NCI-H69 (cell line): ENCODE data around the gene SLC12A4.
"Not testable (repeated sequence)": the region's sequence is repeated elsewhere in the genome, so short reads cannot be mapped to it uniquely, and the experiment has no call there.

Experiments
- DNase-seq: peaks from one replicate; lab custom pipeline; 2025; lab: John Stamatoyannopoulos, UW

The SLC12A4 gene

DNA sequence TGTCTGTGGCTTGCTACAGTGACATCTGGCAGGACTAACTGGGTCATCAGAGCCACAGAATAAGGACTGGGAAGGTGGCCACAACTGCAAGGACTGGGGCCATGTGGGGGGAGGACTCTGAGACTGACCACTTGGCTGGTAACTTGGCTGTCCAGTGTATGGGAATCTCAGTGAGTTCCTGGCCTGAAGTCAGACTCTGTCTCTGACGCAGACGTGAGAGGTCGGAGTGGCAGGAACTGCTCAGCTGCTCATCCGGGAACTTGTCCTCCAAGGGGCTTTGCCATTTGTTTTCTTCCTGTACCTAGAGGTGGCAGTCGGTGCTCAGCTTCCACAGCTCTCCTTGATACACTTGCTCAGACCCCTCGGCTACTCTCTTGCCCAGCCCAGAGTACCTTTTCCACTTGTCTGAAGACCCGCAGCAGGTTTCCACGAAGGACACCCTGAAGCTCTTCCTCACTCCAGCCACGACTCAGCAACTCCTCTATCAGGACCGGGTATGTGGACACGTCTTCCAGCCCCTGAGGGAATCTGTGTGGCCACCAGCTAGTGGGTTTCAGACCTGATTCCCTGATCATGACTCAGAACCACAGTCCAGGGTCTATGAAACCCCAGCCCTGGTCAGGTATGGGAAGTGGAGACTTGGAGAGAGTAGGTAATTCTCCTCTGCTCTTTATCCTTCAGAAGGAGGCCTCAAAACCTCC, 19.2 kb upstream of the SLC12A4 start:
- no peak for DNase-seq

DNA sequence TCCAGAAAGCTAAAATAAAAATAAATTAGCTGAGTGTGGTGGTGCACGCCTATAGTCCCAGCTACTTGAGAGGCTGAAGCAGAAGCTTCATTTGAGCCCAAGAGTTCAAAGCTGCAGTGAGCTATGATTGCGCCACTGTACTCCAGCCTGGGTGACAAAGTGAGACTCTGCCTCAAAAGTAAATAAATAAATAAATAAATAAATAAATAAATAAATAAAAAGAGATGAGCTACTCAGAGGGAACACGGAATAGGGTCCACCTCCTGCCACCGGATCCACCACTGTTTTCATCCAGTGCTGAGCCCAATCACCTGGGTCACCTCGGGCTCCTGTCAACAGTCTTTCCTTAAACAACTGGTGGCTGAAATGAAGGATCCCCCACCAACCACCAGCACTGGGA, 18.5 kb upstream of the SLC12A4 start:
- DNase-seq, result no peak

GRCh38 chr16:67982011-67982696, 13.7 kb upstream of the SLC12A4 start:
- DNase-seq, result no peak

- no peak for DNase-seq
Measured at GRCh38 chr16:67979955-67980678, 11.7 kb upstream of the SLC12A4 start, which contains the start of gene DPEP3. TSS of gene DPEP3 (minus strand) at chr16:67980499. CDS start at chr16:67980380, 119 bp downstream.

- no peak for DNase-seq
Measured at GRCh38 chr16:67977469-67978227, 9.2 kb upstream of the SLC12A4 start.

DNA sequence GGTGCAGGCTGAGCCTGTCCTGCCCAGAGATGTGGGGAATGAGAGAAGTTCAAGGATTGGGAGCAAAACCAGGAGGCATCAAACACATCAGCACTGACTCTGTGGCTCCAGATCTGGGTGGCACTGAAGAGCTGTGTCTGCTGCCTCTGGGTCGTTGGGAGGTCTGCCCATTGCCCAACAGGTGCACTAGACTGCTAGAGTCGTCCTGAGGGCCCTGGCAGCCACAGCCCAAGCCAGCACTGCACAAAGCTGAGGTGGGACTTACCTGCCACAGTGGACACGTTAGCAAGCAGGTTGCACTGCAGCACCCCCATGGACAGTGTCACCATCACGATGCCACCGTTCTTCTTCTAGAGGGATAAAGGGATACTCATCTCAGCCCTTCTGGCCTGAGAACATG, 8.6 kb upstream of the SLC12A4 start:
- no peak for DNase-seq

DNA sequence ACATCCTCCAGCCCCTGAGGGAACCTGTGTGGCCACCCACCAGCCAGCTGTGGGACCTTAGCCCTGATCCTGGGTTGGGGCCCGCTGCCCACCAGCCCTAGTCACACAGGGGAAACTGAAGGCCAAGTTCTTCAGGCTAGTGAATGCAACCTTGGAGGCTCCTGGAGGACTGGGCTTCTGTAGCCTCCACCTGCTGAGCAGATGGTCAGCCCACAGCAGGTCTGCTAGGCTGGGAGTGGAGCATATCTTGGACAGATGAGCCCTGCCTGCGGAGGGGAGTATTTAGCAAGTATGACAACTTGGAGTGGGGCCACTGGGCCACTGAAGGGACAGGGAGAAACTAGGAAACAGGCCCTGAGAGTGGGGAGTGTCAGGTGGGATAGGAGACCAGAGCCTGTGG, 7.8 kb upstream of the SLC12A4 start:
- DNase-seq, result no peak

GRCh38 chr16:67975321-67976105, 7.1 kb upstream of the SLC12A4 start:
- no peak for DNase-seq

GRCh38 chr16:67972285-67972684, 3.8 kb upstream of the SLC12A4 start:
- not testable (repeated sequence) for DNase-seq

DNA sequence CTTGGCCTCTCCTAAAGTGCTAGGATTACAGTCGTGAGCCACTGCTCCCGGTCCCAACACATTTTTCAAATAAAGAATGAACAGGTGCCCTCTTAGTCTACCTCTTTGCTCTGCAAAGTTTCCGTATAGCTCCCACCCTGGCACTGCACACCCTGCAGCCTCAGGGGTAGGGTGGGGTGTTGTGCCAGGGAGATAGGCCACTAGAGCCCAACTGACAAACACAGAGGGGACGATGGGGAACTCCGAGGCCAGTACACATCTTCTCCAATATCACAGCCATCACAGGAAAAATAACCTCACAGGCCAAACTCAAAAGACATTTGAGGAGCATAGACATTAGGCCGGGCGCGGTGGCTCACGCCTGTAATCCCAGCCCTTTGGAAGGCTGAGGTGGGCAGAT, 2.7 kb upstream of the SLC12A4 start:
- no peak for DNase-seq

GRCh38 chr16:67969254-67970039, 1.0 kb upstream of the SLC12A4 start:
- DNase-seq, result no peak

GRCh38 chr16:67967958-67968399, 458 bp downstream of the SLC12A4 start:
- DNase-seq, result peak; percentile 46

GRCh38 chr16:67967183-67967957, 1.1 kb downstream of the SLC12A4 start:
- DNase-seq, result peak; percentile 54

DNA sequence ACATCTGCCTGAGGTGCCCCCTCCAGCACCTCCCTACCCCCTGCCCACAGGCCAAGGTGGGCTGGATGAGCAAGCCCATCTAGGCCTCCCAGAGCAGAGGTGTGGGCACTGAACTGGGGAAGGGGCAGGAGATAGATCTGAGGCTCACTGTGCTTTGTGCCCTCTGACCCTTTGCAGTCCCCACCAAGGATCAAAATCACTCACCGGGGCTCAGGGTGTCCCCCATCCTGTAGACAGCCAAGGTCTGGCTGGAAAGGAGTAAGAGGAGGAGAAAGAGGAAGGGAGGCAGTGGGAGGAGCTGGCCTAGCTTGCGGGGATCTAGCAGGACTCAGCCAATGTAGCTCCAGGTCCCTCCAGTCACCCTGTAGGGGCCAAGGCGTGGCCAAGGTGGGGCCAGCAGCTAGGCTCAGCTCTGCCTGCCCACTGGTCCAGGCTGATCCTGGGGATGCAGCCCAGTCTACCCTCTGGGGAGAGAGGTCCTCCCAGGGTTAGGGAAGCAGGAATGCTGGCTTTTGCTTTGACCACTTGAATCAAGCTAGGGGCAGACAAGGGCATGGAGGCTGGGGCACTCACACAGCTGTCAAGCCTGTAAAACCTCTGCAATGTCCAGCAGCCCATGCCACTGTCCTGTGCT, 1.8 kb downstream of the SLC12A4 start:
- DNase-seq, result peak; percentile 50

DNA sequence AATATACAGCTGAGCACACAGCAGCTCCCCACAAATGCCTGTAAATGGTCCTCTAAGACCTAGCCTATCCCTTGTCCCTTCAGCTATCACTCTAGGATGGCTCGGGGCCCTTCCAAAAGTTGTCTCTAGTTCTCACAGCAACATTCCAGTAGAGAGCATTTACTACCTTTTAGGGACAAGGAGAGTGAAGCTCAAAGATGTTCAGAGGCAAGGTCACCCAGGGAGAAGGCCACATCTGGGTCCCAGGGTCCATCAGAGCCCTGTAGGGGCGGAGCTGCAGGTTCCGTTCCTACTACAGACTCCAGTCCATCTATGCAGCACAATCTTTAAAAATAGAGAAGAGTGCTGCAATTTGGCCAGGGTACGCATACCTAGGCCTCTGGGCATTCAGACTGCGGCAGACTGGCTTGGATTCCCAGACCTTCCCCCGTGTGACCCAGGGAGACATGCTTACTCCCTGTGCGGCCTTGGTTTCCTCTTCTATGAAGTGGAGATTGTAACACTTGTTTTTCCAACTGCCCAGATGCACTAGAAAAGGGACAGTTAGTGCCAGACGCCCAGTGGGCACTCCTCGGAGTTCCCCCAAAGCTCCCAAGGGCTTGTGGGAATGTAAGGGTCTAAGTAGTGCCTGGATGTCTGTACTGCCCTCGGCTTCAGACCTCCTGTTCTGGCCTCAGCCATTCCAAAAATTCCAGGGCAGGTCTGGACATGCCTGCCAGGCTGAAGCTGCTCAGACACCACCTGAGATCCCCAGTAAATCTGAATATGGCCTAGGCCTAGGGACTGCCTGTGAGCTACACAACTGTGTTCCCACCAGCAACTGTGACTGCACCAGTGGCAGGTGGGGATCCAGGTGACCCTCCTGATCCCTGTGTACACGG, 2.5 kb downstream of the SLC12A4 start:
- peak; percentile 64 for DNase-seq

- DNase-seq, result peak; percentile 77
Measured at GRCh38 chr16:67964477-67965131, 3.8 kb downstream of the SLC12A4 start.

- peak; percentile 32 for DNase-seq
Measured at GRCh38 chr16:67963662-67964321, 4.6 kb downstream of the SLC12A4 start.
